HFF-Myc (cell line): ENCODE data around the gene IFFO2.
A peak's percentile ranks its signal among the peaks of the same experiment; 100 is the strongest.

Experiments used
- DNase-seq: peaks from one replicate; pipeline ENCODE4 v3.0.0-alpha.2; 2011; ENCODE audit warnings: low read depth; ENCODE audit errors: extremely low read depth
- H3K4me3 ChIP-seq: replicated peaks from 2 replicates; pipeline ENCODE4 v1.5.1; 2011; ENCODE audit warnings: low read depth, mild to moderate bottlenecking, control low read depth, low read length
- TF ChIP-seq, protein P1 (sequence below): IDR thresholded peaks from 2 replicates; pipeline ENCODE4 v1.5.1; 2012; ENCODE audit warnings: mild to moderate bottlenecking, low read depth, low read length, control low read depth; ENCODE audit errors: missing control alignments

The IFFO2 gene

DNA sequence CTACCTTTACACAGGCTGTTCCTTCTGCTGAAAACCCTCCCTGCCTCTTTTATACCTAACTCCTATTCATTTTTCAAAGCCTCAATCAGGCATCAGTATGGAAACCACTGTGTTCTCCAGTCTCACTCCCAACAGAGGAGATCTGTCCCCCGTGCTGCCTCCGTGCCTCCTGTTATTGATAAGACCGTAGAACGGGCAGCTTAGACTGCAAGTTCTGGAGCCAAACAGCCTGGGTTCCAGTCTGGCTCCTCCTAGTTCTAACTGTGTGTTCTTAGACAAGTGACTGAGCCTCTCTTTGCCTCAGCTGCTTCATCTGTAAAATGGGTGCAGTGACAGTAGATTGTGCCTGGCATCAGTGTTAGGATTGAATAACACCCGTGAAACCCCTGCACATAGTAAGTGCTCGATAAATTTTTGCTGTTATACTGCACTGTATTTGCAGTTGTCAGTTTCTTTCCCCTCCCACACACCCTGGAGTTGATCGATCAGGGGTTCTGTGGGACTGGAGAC, 17.0 kb upstream of the IFFO2 start:
- TF ChIP-seq, protein P1, sequence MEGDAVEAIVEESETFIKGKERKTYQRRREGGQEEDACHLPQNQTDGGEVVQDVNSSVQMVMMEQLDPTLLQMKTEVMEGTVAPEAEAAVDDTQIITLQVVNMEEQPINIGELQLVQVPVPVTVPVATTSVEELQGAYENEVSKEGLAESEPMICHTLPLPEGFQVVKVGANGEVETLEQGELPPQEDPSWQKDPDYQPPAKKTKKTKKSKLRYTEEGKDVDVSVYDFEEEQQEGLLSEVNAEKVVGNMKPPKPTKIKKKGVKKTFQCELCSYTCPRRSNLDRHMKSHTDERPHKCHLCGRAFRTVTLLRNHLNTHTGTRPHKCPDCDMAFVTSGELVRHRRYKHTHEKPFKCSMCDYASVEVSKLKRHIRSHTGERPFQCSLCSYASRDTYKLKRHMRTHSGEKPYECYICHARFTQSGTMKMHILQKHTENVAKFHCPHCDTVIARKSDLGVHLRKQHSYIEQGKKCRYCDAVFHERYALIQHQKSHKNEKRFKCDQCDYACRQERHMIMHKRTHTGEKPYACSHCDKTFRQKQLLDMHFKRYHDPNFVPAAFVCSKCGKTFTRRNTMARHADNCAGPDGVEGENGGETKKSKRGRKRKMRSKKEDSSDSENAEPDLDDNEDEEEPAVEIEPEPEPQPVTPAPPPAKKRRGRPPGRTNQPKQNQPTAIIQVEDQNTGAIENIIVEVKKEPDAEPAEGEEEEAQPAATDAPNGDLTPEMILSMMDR: no peak
- DNase-seq: no peak
- H3K4me3 ChIP-seq: no peak overlapping the region

DNA sequence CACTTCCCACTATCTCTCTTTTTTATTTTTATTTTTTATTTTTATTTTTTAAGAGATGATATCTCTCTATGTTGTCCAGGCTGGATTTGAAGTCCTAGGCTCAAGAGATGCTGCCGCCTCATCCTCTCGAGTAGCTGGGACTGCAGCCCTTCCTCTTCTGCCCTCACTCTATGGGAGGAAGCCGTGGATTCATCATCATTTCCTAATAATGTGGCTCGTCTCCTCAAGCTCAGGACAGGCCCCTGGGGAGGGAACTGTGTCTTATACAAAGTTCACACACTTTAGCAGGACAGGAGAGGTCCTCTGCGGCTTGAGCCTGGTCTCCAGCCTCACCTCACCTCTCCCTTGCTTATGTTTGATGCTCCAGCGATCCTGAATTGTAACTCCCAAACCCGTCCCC, 16.5 kb upstream of the IFFO2 start:
- DNase-seq: no peak
- TF ChIP-seq, protein P1: no peak
- no peak overlapping the region for H3K4me3 ChIP-seq

DNA sequence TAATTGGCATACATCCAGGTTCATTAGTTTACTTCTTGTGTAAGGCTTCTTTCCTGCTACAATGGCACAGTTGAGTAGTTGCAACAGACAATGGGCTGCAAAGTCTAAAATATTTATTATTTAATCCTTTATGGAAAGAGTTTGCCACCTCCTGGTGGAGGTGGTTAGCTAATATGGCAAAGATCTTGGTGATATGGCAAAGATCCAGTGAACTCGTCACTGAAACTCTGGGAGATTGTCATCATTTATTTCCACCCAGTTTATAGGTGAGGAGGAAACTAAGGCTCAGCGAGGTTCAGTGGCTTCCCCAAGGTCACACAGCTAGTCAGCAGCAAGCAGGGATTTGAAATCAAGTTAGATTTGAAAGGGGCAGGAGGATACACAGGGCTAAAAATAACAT, 16.1 kb upstream of the IFFO2 start:
- no peak overlapping the region for H3K4me3 ChIP-seq
- DNase-seq: no peak
- TF ChIP-seq, protein P1: peak; percentile 21

DNA sequence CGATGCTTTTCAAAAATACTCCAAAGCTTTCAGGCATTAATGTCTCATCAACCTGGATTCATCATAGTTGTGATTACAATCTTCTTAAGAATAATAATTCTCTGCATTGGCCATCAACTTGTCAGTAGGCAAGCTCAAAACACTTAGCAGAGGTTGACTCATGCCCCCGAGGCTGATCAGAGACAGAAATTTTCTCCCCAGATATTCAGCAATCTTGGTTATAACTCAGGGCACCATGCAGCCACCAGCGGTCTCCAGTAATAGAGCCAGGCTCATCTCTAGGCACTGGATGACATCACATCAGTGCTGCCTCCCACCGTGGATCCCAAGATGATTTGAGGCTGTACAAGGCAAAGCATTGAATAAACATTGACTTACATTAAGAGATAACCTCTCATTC, 14.3 kb upstream of the IFFO2 start:
- H3K4me3 ChIP-seq: no peak overlapping the region
- DNase-seq: no peak
- TF ChIP-seq, protein P1: no peak

DNA sequence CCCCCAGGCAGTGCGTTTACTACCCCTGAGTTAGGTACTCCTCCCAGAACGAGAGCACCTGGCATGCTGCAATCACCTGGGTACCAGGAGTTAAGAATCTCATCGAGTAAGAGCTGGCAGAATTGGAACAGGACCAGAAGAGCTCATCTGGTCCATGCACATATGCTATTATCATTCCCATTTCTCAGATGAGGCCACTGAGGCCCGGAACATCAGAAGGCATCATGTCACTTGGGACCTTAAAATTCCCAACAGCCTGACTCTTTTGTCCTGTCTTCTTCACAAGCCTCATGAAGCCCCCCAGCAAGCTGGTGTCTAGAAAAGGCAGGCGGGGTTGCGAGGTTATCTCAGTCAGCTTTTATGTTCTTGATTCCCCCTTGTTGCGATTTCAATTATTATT, 13.9 kb upstream of the IFFO2 start:
- H3K4me3 ChIP-seq: no peak overlapping the region
- DNase-seq: no peak
- TF ChIP-seq, protein P1: no peak

DNA sequence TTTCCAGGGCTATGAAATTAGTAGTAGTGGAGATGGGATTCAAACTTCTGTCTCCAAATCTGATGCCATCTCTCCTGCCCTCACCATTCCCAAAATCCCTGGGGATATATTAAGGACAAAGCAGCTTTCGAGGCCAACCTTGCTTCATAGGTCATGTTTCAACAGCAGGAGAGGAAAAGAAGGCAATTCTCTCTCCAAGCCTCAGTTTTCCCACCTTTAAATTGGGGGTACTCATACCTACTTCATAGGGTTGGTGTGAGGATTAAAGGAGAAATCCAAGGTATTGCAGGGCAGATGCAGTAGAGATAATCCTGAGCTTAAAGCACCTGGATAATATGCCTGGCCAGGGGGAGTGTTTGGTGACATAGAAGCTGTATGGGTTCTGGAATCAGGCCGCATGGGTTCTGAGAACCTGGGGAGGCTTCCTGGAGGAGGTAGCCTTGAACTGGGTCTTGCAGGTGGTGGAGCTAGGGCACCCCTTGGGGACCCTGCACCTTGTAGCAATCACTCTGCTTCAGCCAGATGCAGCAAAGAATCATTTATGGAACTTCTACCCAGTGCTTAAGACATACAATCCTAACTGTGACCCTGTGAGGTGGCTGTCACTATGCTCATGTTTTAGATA, 10.7 kb upstream of the IFFO2 start:
- TF ChIP-seq, protein P1: no peak
- H3K4me3 ChIP-seq: no peak overlapping the region
- no peak for DNase-seq
